ENCODE data around the gene NFKBIE. TPM values are rescaled to one million over a fixed set of nuclear protein-coding genes. Genes with fewer than 3 reads are reported as not detected.

NFKBIE gene
- total RNA-seq, 4 donors from 2014 or later = 7.0 to 10.4 (median 8.5) TPM

DNA sequence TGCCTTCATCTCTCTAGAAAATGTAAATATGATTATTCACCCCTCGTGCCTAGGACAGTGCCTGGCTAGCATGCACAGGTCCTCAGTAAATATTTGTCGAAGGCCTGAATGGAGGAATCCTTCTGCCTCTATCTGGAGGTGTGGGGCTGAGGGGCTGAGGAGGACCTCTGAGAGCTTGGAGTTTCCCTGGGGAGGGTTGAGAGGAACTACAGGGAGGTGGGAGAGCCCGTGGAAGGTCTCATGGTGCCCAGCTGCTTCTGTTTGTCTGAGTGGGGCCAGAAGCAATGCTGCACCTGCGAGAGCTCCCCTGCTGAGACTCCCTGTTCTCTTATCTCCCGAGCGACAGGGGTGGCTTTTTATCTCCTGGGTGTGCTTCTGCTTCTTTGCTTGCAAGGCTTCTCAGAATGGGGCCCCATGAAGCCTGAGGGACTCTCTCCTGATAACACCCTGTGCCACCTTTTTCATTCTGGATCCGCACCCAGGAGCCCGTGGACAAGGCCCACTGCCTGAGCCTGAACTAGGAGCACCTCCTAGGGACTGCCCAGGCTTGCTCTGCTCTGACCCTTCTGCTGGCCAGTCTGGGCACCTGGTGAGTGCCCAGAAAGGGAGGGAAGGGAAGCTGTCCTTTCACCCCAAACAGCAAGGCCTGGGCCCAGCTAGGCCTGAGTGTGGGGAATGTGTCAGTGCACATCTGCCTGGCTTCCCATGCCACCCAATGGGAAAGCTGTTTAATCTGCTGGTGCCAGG is 39.6 kb downstream of the NFKBIE start:
- peaks cover 91 to 100% (median 95%) of the 10 kb centered on the region in 4 donors for H3K4me1 ChIP-seq
- DNase-seq (ENCODE audit: extremely low spot score) = no peak
- H3K36me3 ChIP-seq = peaks cover 0 to 26% (median 16%) of the 10 kb centered on the region in 4 donors
- H3K4me3 ChIP-seq = peak overlapping the region; percentile 34 to 75 (median 61)
- no peaks in the 10 kb centered on the region for H3K27me3 ChIP-seq
- H3K27ac ChIP-seq (replicated peaks in 1 of 4) = peak overlapping the region; percentile 95 to 98 (median 96)
- H3K9me3 ChIP-seq = no peaks in the 10 kb centered on the region
- TF ChIP-seq, protein P1, sequence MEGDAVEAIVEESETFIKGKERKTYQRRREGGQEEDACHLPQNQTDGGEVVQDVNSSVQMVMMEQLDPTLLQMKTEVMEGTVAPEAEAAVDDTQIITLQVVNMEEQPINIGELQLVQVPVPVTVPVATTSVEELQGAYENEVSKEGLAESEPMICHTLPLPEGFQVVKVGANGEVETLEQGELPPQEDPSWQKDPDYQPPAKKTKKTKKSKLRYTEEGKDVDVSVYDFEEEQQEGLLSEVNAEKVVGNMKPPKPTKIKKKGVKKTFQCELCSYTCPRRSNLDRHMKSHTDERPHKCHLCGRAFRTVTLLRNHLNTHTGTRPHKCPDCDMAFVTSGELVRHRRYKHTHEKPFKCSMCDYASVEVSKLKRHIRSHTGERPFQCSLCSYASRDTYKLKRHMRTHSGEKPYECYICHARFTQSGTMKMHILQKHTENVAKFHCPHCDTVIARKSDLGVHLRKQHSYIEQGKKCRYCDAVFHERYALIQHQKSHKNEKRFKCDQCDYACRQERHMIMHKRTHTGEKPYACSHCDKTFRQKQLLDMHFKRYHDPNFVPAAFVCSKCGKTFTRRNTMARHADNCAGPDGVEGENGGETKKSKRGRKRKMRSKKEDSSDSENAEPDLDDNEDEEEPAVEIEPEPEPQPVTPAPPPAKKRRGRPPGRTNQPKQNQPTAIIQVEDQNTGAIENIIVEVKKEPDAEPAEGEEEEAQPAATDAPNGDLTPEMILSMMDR (IDR thresholded peaks at IDR 0.05) = no peak
- TF ChIP-seq EP300 (IDR thresholded peaks at IDR 0.05) (no peak), POLR2A (IDR thresholded peaks at IDR 0.05; ENCODE audit: low read depth) (no peak), POLR2AphosphoS5 (IDR thresholded peaks at IDR 0.05) (no peak)
- 65% methylated on average over 8 of the region's 8 CpGs for WGBS
- intact Hi-C loops (cut with DNase I) = no loop called here

GRCh38 chr6:44224965-44225305 is 40.4 kb downstream of the NFKBIE start:
- no peaks in the 10 kb centered on the region for H3K27me3 ChIP-seq
- H3K4me3 ChIP-seq = peak overlapping the region; percentile 73 to 82 (median 77)
- H3K4me1 ChIP-seq = peaks cover 91 to 100% (median 95%) of the 10 kb centered on the region in 4 donors
- H3K9me3 ChIP-seq = no peaks in the 10 kb centered on the region
- H3K27ac ChIP-seq (replicated peaks in 1 of 4) = peak overlapping the region; percentile 95 to 98 (median 96)
- WGBS = 73% methylated on average over 3 of the region's 4 CpGs
- intact Hi-C loops (cut with DNase I) = no loop called here
- DNase-seq (ENCODE audit: extremely low spot score) = no peak
- peaks cover 0 to 18% (median 8%) of the 10 kb centered on the region in 4 donors for H3K36me3 ChIP-seq
- TF ChIP-seq POLR2AphosphoS5 (IDR thresholded peaks at IDR 0.05) (no peak), EP300 (IDR thresholded peaks at IDR 0.05) (no peak), POLR2A (IDR thresholded peaks at IDR 0.05; ENCODE audit: low read depth) (no peak)
- TF ChIP-seq, protein P1 (IDR thresholded peaks at IDR 0.05) = no peak

DNA sequence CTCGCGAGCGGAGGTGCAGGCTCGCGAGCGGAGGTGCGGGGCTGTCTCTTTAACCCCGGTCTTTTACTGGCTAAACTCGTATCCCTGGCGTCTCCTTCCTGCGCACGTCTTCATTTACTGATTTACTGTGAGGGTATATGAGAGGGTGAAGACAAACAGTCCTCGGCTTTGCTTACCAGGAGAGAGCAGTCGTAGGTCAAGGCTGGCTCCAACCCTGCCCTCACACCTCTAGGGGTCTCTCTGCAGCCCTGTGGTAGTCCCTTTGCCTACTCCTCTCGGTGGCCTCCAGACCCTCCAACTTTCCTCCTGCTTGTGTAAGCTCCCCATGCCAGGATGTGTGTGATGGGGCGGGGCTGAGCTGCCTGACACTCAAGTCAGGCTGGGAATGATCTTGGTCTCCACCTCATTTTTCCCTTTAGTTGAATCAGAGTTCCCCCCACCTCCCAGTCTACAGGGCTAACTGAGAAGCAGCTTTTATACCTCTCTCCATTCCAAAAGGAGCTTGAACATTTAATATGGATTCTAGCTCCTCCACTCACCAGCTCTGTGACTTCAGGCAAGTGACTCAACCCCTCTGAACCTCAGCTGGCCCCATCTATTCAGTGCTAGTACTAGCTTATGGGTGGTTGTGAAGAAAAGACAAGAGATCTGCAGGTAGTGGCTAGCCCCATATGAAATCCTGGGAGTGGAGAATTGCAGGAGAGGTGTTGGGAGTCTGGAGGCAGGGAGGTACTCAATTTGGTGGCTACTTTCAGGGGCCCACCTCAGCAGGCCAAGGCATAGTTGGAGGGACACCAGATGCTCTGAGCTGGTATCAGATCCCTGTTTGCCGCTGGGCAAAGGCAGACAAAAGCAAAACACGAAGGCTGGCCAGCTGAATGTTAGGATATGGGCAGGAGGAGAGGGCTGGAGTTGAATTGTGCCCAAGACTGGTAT is 41.1 kb downstream of the NFKBIE start:
- H3K27me3 ChIP-seq = no peaks in the 10 kb centered on the region
- TF ChIP-seq POLR2AphosphoS5 (IDR thresholded peaks at IDR 0.05) (peak in 1 of 2 donors; percentile 19), POLR2A (IDR thresholded peaks at IDR 0.05; ENCODE audit: low read depth) (no peak), EP300 (IDR thresholded peaks at IDR 0.05) (no peak)
- TF ChIP-seq, protein P1 (IDR thresholded peaks at IDR 0.05) = no peak
- peak overlapping the region; percentile 95 to 98 (median 96) for H3K27ac ChIP-seq (replicated peaks in 1 of 4)
- WGBS = 17% methylated on average over 9 of the region's 18 CpGs
- peaks cover 84 to 100% (median 95%) of the 10 kb centered on the region in 4 donors for H3K4me1 ChIP-seq
- peak overlapping the region; percentile 73 to 82 (median 77) for H3K4me3 ChIP-seq
- H3K36me3 ChIP-seq = peaks cover 0 to 12% (median 2%) of the 10 kb centered on the region in 4 donors
- intact Hi-C loops (cut with DNase I) = no loop called here
- H3K9me3 ChIP-seq = no peaks in the 10 kb centered on the region
- DNase-seq (ENCODE audit: extremely low spot score) = no peak

GRCh38 chr6:44223319-44224028 is 41.9 kb downstream of the NFKBIE start, which contains the start of gene SLC29A1:
Gene SLC29A1 (plus strand): TSS chr6:44223595. CDS start chr6:44227314, 3,719 bp downstream.
- H3K4me3 ChIP-seq = peak within 1 kb of the TSS; percentile 73 to 82 (median 77)
- H3K4me1 ChIP-seq = peaks cover 82 to 100% (median 95%) of the 10 kb centered on the region in 4 donors
- WGBS = 0% methylated on average over 16 of the region's 73 CpGs
- intact Hi-C loops (cut with DNase I) = no loop called here
- H3K27me3 ChIP-seq = no peaks in the 10 kb centered on the region
- peaks cover 0 to 6% (median 0%) of the 10 kb centered on the region in 4 donors for H3K36me3 ChIP-seq
- DNase-seq (ENCODE audit: extremely low spot score) = no peak
- H3K27ac ChIP-seq (replicated peaks in 1 of 4) = peak within 1 kb of the TSS; percentile 95 to 98 (median 96)
- H3K9me3 ChIP-seq = no peaks in the 10 kb centered on the region
- TF ChIP-seq POLR2A (IDR thresholded peaks at IDR 0.05; ENCODE audit: low read depth) (no peak), POLR2AphosphoS5 (IDR thresholded peaks at IDR 0.05) (peak; percentile 72 to 88), EP300 (IDR thresholded peaks at IDR 0.05) (no peak)
- TF ChIP-seq, protein P1 (IDR thresholded peaks at IDR 0.05) = peak in 1 of 3 experiments; percentile 12

All from esophagus muscularis mucosa (tissue), 4 donors.